AG09319 (cell line): ENCODE data around the gene IVD.

Experiments
- DNase-seq: peaks from one replicate; pipeline ENCODE4 v3.0.0-alpha.2; 2010; ENCODE audit warnings: low read depth; ENCODE audit errors: extremely low read depth
- TF ChIP-seq, protein P1 (sequence below): IDR thresholded peaks from 2 replicates; pipeline ENCODE4 v1.5.1; 2011; ENCODE audit warnings: low read depth, mild to moderate bottlenecking, inconsistent platforms, low read length, moderate library complexity

Gene IVD

DNA sequence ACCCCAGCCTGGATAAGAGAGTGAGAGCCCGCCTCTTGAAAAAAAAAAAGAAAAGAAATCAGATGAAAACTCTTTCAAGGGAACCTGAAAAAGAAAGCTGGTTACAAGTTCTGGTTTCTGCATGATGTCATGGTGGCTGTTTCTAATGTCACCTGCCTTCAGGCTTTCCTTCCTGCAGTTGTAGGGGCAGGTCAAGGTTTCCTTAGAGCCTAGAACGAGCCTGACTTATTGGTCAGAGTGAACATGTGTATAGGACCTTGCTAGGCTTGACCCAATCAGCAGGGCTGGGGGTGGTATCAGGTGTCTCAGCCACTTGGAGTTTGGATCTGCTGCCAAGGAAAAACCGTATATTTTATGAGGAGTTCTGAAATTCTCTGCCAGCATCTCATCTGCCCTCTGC lies 3.8 kb downstream of the IVD start:
- no peak for DNase-seq
- TF ChIP-seq, protein P1, sequence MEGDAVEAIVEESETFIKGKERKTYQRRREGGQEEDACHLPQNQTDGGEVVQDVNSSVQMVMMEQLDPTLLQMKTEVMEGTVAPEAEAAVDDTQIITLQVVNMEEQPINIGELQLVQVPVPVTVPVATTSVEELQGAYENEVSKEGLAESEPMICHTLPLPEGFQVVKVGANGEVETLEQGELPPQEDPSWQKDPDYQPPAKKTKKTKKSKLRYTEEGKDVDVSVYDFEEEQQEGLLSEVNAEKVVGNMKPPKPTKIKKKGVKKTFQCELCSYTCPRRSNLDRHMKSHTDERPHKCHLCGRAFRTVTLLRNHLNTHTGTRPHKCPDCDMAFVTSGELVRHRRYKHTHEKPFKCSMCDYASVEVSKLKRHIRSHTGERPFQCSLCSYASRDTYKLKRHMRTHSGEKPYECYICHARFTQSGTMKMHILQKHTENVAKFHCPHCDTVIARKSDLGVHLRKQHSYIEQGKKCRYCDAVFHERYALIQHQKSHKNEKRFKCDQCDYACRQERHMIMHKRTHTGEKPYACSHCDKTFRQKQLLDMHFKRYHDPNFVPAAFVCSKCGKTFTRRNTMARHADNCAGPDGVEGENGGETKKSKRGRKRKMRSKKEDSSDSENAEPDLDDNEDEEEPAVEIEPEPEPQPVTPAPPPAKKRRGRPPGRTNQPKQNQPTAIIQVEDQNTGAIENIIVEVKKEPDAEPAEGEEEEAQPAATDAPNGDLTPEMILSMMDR, result no peak

DNA sequence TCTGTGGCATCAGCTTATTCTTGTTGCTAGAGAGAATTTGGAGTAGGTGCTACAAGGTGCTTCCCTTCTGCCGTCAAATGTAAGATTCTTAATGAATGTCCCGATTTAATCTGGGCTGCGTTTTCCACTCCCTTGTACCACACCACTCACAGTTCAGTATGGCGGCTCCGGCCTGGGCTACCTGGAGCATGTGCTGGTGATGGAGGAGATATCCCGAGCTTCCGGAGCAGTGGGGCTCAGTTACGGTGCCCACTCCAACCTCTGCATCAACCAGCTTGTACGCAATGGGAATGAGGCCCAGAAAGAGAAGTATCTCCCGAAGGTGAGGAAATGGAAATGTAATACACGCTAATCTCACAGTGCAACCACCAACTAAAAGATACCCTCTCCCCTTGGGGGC lies 4.9 kb downstream of the IVD start:
- DNase-seq, result no peak
- TF ChIP-seq, protein P1, result no peak

DNA sequence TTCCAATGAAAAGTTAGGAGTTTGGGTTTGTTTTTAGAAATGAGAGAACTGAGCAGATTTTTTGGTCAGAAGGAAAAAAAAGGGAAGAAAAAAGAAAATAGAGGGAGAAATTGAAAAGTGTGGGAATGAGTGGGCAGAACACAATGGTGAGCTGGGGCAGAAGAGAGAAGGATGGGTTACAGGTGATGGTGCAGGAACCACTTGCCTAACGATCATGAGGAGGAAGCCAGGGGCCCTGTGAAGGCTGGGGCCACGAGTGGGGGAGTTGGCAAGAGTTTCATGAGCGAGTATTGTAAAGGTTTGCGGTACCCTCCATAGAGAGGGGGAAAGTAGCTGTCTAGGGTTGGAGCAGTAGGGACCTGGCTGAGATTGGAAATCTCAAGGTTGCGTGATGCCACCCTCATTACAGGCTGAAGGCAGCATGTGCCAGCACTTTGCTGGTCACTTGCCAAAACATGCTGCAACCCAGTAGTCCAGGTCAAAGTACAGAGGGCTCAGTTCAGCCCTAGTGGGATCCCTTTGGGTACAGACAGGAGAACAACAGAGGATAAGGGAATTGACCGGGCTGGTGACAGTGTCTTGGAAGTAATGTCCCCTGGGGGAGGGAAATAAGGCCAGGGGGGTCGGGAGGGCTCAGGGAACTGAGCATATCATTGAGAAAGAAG lies 6.6 kb downstream of the IVD start:
- DNase-seq, result no peak
- TF ChIP-seq, protein P1, result no peak

DNA sequence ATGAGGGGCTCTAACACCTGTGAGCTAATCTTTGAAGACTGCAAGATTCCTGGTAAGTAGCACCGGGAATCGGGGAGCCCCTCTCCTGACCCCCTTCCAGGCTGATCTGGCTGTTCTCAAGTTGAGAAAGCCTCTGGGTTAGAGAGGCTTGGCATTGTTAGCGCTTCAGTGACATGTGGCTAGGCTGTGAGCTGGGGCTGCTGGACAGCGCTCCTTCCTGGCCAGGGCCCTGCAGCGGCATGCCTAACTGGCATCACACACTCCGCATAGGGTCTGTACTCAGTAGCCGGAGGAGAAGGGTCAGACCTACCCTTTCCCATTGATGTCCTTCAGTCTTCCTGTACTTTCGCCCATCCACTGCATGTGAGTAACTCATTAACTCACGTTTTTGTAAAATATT lies 7.4 kb downstream of the IVD start:
- no peak for DNase-seq
- TF ChIP-seq, protein P1, result no peak

DNA sequence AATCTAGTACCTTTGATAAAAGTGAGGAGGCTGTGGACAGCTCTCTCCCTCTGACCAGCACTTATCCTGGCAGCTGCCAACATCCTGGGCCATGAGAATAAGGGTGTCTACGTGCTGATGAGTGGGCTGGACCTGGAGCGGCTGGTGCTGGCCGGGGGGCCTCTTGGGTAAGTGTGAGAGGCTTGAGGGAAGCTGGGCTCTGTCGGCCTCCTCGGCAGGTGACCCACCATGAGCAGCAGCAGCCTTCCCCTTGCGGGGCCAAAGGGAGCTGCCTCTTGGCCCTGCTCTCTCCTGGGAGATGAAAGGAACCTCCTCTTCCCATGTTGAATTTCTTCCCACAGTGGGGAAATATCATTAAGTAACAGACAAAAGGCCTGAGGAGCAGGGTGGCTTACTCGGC lies 9.2 kb downstream of the IVD start:
- TF ChIP-seq, protein P1, result no peak
- no peak for DNase-seq

DNA sequence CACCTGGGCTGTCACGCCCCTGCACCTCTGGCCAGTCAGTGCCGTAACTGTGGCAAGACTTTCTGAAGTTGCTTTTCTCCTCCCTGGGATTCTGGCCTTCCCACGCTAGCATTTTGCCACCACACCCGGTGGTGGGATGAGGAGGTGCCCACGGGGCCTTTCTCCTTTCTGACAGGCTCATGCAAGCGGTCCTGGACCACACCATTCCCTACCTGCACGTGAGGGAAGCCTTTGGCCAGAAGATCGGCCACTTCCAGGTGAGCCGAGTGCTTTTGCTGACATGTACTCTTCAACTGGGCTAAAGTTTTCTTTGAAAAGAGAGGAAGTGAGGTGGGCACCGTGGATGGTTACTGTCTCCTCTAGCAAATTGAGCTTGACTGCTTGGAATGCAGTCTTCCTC lies 9.6 kb downstream of the IVD start:
- DNase-seq, result no peak
- TF ChIP-seq, protein P1, result no peak

DNA sequence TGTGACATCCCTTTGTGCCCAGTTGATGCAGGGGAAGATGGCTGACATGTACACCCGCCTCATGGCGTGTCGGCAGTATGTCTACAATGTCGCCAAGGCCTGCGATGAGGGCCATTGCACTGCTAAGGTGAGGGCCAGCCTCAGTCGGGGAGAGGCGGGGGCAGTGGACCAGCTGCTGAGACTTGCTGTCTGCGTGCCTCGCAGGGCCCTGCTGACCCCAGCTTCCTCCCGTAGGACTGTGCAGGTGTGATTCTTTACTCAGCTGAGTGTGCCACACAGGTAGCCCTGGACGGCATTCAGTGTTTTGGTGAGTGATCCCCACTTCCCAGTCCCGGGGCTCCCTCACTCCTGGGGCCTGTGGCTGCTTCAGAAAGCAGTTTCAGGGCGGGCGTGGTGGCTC lies 10.5 kb downstream of the IVD start:
- TF ChIP-seq, protein P1, result no peak
- no peak for DNase-seq
